NCI-H128 (cell line): ENCODE measurements around the gene TMEM72.

ENCODE experiments used
- DNase-seq: peaks from one replicate; lab custom pipeline; 2025; ENCODE audit not compliant: unreplicated experiment; lab: John Stamatoyannopoulos, UW

TMEM72 gene

DNA sequence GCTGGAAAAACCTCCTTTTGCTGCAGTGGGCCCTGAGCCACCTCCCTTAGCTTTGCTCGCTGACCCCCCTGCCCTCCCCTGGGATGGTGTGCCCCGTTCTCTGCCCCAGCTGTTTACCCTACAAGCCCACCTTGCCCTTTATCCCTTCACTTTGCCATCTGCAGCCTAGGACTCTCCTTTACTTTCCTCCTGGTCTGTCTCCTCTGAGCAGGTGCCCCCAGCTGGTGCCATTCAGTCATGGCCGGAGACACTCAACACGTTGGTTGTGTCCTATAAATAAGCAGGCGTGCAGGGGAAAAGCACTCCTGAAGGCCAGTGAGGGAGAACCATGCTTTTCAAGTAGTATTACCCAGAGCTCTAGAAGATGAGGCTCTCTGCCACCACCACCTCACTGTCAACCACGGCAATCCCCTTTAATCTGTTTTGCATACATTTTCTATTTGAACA, 54.5 kb downstream of the TMEM72 start:
- DNase-seq: no peak

DNA sequence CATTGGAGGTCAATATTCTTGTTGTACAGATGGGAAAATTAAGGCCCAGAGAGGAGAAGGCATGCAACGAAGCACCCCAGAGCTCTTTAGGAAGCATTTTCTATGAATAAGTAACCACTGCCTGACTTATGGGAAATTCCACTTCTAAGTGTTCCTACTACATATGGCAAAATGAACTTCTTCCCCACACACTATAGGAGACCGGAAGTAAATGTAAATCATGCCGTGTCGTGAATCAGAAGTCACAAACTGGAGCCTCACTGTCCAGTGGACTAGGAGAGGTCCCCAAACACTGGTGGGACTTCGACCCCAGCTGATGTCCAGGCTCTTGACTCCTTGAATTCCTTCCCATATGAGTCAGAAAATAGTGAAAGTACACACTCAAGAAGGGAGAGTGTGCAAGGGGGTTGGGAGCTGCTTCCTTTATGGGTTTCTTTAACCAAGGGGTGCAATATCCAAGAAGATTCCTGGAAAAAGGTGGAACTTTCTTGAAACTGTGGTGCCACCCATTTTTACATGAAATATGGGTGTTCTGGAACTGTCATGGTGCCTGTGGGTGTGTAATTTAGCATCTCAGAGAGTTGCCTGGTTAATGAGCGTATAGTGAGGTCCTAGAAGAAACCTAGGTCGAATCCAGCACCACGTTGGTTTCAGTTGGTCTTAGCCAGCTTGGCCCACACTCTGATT, 55.1 kb downstream of the TMEM72 start:
- no peak for DNase-seq

GRCh38 chr10:44966816-44967509, 55.8 kb downstream of the TMEM72 start:
- no peak for DNase-seq

DNA sequence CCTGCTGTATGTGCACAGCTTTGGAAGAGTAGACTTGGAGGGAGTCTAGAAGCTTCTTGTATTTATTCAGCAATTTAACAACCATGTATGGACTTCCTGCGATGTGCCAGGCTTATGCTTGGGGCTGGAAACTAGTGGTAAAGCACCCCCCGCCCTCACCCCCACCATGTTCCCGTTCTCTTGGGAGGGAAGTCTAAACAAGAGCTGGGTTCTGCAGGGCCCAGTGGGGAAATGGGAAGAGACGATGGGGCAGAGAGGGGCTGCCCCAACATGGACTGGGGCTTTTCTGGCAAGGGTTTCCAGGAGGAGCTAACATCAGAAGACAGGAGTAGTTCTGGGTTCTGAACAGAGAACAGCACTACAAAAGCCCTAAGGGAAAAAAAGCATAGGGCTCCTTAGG, 56.5 kb downstream of the TMEM72 start:
- DNase-seq: no peak

- no peak for DNase-seq
Observed at GRCh38 chr10:44968091-44968490, 57.0 kb downstream of the TMEM72 start.

GRCh38 chr10:44968500-44969400, 57.6 kb downstream of the TMEM72 start:
- no peak for DNase-seq

- no peak for DNase-seq
Observed at GRCh38 chr10:44969854-44970253, 58.7 kb downstream of the TMEM72 start.

GRCh38 chr10:44970812-44971395, 59.8 kb downstream of the TMEM72 start:
- no peak for DNase-seq

- no peak for DNase-seq
Observed at GRCh38 chr10:44971434-44971833, 60.3 kb downstream of the TMEM72 start.

GRCh38 chr10:44971935-44972757, 61.0 kb downstream of the TMEM72 start:
- DNase-seq: no peak

DNA sequence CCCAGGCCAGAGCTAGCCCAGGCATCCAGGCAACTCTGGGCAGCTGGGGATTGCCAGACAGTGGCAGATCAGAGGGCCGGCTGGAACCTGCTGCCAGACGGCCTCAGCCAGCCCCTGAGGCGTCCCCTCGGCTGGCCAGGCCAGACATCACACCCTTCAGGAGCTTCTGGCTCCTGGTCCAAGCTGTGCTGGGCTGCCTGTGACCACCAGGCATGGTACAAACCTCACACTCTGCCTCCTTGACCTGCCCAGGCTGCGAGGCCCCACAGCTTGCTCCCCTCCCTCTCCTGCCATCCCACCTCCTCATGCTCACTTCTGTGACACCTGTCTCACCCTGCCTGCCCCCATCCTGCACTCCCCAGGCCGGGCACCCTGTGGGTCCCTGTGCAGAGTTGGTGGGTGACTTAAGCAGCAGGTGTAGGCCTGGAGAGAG, 61.8 kb downstream of the TMEM72 start:
- no peak for DNase-seq

- DNase-seq: no peak
Observed at GRCh38 chr10:44973323-44974081, 62.4 kb downstream of the TMEM72 start.

- no peak for DNase-seq
Observed at GRCh38 chr10:44974082-44974627, 63.0 kb downstream of the TMEM72 start.

DNA sequence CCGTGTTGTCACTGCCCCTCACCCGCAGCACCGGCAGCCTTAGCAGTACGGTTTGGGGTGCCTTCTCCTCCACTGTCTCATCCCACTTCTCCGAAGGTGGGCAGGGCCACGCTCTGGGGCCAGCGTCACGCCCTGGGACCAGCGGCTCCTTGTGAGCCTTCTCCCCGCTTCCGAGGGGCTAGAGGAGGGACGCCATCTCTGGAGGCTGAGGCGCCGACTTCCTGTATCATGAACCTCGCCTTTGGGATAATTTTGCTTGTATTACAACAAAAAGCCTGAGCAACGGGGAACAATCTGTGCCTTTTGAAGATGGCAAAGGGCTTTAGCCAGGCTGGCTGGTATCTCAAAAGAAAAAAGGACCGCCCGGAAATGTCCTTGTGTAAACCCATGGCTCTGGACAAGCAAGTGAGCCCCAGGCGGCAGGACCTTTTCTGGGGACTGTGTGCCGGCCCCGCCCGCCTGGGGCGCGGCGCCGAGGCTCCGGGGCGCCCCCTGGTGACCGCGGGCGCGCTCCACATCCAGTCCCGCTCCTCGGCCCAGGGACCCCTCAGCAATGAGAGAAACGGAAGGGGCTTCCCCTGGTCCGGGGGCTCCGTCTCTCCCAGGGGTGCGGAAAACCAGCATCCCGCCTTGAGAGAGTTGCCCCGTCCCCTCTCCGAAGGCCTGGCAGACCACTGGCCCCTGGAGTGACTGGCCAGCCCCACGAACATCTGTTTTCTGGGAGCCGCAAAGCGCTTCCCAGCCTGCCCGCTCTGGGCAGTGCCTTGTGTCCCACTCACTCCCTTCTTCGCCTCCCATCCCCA, 63.7 kb downstream of the TMEM72 start:
- DNase-seq: no peak

GRCh38 chr10:44975431-44976331, 64.5 kb downstream of the TMEM72 start:
- no peak for DNase-seq

- DNase-seq: no peak
Observed at GRCh38 chr10:44976352-44977198, 65.4 kb downstream of the TMEM72 start.
